H9 (cell line): Measurements from ENCODE around the gene ZBP1. TPM values are rescaled to one million over a fixed set of nuclear protein-coding genes. Genes with fewer than 3 reads are reported as not detected.

ENCODE experiments used
- DNase-seq: peaks from one replicate; pipeline ENCODE4 v3.0.0-alpha.2; 2017
- H2AFZ ChIP-seq: one replicate; pipeline ENCODE4 v1.6.1; 2013; ENCODE audit warnings: mild to moderate bottlenecking, low read length, control low read depth, moderate library complexity
- H2AK5ac ChIP-seq: 2 replicates; pipeline ENCODE4 v1.6.1; 2013; ENCODE audit warnings: low read length, control low read depth, mixed read lengths; ENCODE audit not compliant: insufficient read length
- H2BK120ac ChIP-seq: one replicate; pipeline ENCODE4 v1.6.1; 2013; ENCODE audit warnings: low read depth, mild to moderate bottlenecking, low read length, control low read depth, inconsistent platforms; ENCODE audit not compliant: poor library complexity, severe bottlenecking
- H2BK12ac ChIP-seq: 2 replicates; pipeline ENCODE4 v1.6.1; 2013; ENCODE audit warnings: low read length, control low read depth, mixed read lengths, low read depth; ENCODE audit not compliant: insufficient read length
- H2BK15ac ChIP-seq: 2 replicates; pipeline ENCODE4 v1.6.1; 2013; ENCODE audit warnings: low read depth, low read length, control low read depth
- H2BK20ac ChIP-seq: one replicate; pipeline ENCODE4 v1.6.1; 2013; ENCODE audit warnings: low read depth, mild to moderate bottlenecking, low read length, control low read depth, inconsistent platforms; ENCODE audit not compliant: poor library complexity, severe bottlenecking
- H2BK5ac ChIP-seq: 2 replicates; pipeline ENCODE4 v1.6.1; 2013; ENCODE audit warnings: low read length, control low read depth, mixed read lengths; ENCODE audit not compliant: insufficient read length
- H3K14ac ChIP-seq: 2 replicates; pipeline ENCODE4 v1.6.1; 2013; ENCODE audit warnings: low read length, control low read depth; ENCODE audit not compliant: insufficient read depth
- H3K18ac ChIP-seq: 2 replicates; pipeline ENCODE4 v1.6.1; 2013; ENCODE audit warnings: low read depth, mild to moderate bottlenecking, mixed read lengths, low read length, control low read depth; ENCODE audit not compliant: insufficient read length
- H3K23ac ChIP-seq: 2 replicates; pipeline ENCODE4 v1.6.1; 2013; ENCODE audit warnings: low read length, control low read depth, mixed read lengths, low read depth; ENCODE audit not compliant: insufficient read length
- H3K23me2 ChIP-seq: 2 replicates; pipeline ENCODE4 v1.6.1; 2013; ENCODE audit warnings: low read depth, mild to moderate bottlenecking, mixed read lengths, low read length, control low read depth; ENCODE audit not compliant: insufficient read length, poor library complexity, severe bottlenecking
- H3K27ac ChIP-seq: 2 replicates; pipeline ENCODE4 v1.5.1; 2013; ENCODE audit warnings: low read length, control low read depth, mixed read lengths, low read depth; ENCODE audit not compliant: insufficient read length
- H3K27me3 ChIP-seq: 2 replicates; pipeline ENCODE4 v1.6.1; 2013; ENCODE audit warnings: low read length, control low read depth, inconsistent platforms; ENCODE audit not compliant: insufficient read depth
- H3K4ac ChIP-seq: 2 replicates; pipeline ENCODE4 v1.6.1; 2013; ENCODE audit warnings: low read depth, mild to moderate bottlenecking, control low read depth, inconsistent platforms, low read length, moderate library complexity
- H3K4me1 ChIP-seq: 2 replicates; pipeline ENCODE4 v1.6.1; 2013; ENCODE audit warnings: low read length, control low read depth, inconsistent platforms; ENCODE audit not compliant: insufficient read depth
- H3K4me2 ChIP-seq: 2 replicates; pipeline ENCODE4 v1.6.1; 2013; ENCODE audit warnings: low read length, control low read depth, mixed read lengths; ENCODE audit not compliant: insufficient read length, insufficient read depth
- H3K56ac ChIP-seq: 2 replicates; pipeline ENCODE4 v1.6.1; 2013; ENCODE audit warnings: low read depth, mild to moderate bottlenecking, mixed read lengths, low read length, control low read depth; ENCODE audit not compliant: insufficient read length
- H3K79me1 ChIP-seq: 2 replicates; pipeline ENCODE4 v1.6.1; 2013; ENCODE audit warnings: low read depth, mild to moderate bottlenecking, moderate library complexity, low read length, control low read depth, inconsistent platforms; ENCODE audit not compliant: insufficient read depth, poor library complexity, severe bottlenecking
- H3K79me2 ChIP-seq: 2 replicates; pipeline ENCODE4 v1.6.1; 2013; ENCODE audit warnings: low read length, control low read depth, inconsistent platforms; ENCODE audit not compliant: insufficient read depth
- H3K9ac ChIP-seq: 2 replicates; pipeline ENCODE4 v1.6.1; 2013; ENCODE audit warnings: low read length, control low read depth, mixed read lengths; ENCODE audit not compliant: insufficient read length; ENCODE audit errors: extremely low read depth
- H3K9me3 ChIP-seq: one replicate; pipeline ENCODE4 v1.6.1; 2013; ENCODE audit warnings: low read depth, low read length, inconsistent platforms; ENCODE audit not compliant: control insufficient read depth
- H3T11ph ChIP-seq: one replicate; pipeline ENCODE4 v1.6.1; 2013; ENCODE audit warnings: mild to moderate bottlenecking, low read length, control low read depth, inconsistent platforms
- H4K20me1 ChIP-seq: one replicate; pipeline ENCODE4 v1.6.1; 2013; ENCODE audit not compliant: control insufficient read depth, insufficient read length, insufficient read depth
- H4K5ac ChIP-seq: 2 replicates; pipeline ENCODE4 v1.6.1; 2013; ENCODE audit warnings: low read depth, mild to moderate bottlenecking, mixed read lengths, low read length, control low read depth; ENCODE audit not compliant: insufficient read length
- H4K8ac ChIP-seq: replicated peaks from 2 replicates; pipeline ENCODE4 v1.6.1; 2013; ENCODE audit warnings: low read length, control low read depth, mixed read lengths, low read depth; ENCODE audit not compliant: insufficient read length
- H4K91ac ChIP-seq: 2 replicates; pipeline ENCODE4 v1.6.1; 2013; ENCODE audit warnings: low read depth, mild to moderate bottlenecking, moderate library complexity, mixed read lengths, low read length, control low read depth; ENCODE audit not compliant: insufficient read length
- H3K27ac Mint-ChIP-seq, 3 experiments: 2 replicates in 2 of 3; 3 replicates in 1 of 3; pipeline ENCODE4 v1.8.0; 2020 to 2021; ENCODE audit warnings: mixed read lengths in 3 of 3, mild to moderate bottlenecking in 1 of 3, moderate library complexity in 1 of 3
- H3K27me3 Mint-ChIP-seq: 2 replicates; pipeline ENCODE4 v1.8.0; 2021; ENCODE audit warnings: low read depth, mild to moderate bottlenecking, moderate library complexity, mixed read lengths
- H3K36me3 Mint-ChIP-seq, 3 experiments: 2 replicates in 2 of 3; 3 replicates in 1 of 3; pipeline ENCODE4 v1.8.0; 2020 to 2021; ENCODE audit warnings: low read depth in 3 of 3, mixed read lengths in 3 of 3; ENCODE audit not compliant: insufficient read depth in 1 of 3
- H3K4me1 Mint-ChIP-seq, 2 experiments: 2 replicates each; pipeline ENCODE4 v1.8.0; 2020; ENCODE audit warnings: mixed read lengths in 2 of 2
- H3K4me3 Mint-ChIP-seq, 2 experiments: 2 replicates in 1 of 2; 3 replicates in 1 of 2; pipeline ENCODE4 v1.8.0; 2020 to 2021; ENCODE audit warnings: mild to moderate bottlenecking in 2 of 2, mixed read lengths in 2 of 2, moderate library complexity in 1 of 2
- H3K9me3 Mint-ChIP-seq, 2 experiments: 2 replicates in 1 of 2; 3 replicates in 1 of 2; pipeline ENCODE4 v1.8.0; 2020; ENCODE audit warnings: mild to moderate bottlenecking in 2 of 2, mixed read lengths in 2 of 2, moderate library complexity in 1 of 2
- CTCF ChIP-seq: fragments of 200-600 bp; sonication (generic); conservative IDR thresholded peaks from 3 replicates; pipeline ENCODE4 v1.8.0; 2021; ENCODE audit warnings: antibody characterized with exemption, mild to moderate bottlenecking
- WGBS: extraction: QIAGEN DNeasy Blood & Tissue Kit; methylation state at CpG from one replicate; pipeline ENCODE4 v1.1.7; 2013; ENCODE audit warnings: missing lambda C conversion rate, low lambda C conversion rate, mixed read lengths; ENCODE audit not compliant: insufficient read length; ENCODE audit errors: extremely low coverage; 5-methylcytosine and 5-hydroxymethylcytosine counted together
- total RNA-seq: library from RNA; stranded (reverse); gene quantifications from 2 replicates; pipeline ENCODE4 v1.2.1, GENCODE V29; 2021

Gene ZBP1
- total RNA-seq, 1 experiment from 2014 or later, result not detected

GRCh38 chr20:57648878-57649616, 28.8 kb upstream of the ZBP1 start:
- Histone ChIP-seq H3K23me2 (no peaks in the 10 kb centered on the region), H3K9ac (no peak overlapping the region), H3K56ac (no peak overlapping the region), H2BK12ac (no peak overlapping the region), H4K8ac (no peak overlapping the region), H4K91ac (no peak overlapping the region), H3K79me2 (no peaks in the 10 kb centered on the region), H3K4ac (no peak overlapping the region), H3K4me2 (no peak overlapping the region), H2AK5ac (no peak overlapping the region), H4K5ac (no peak overlapping the region), H2BK5ac (no peak overlapping the region), H3K79me1 (no peaks in the 10 kb centered on the region), H3K18ac (no peak overlapping the region), H2BK15ac (no peak overlapping the region), H3K27ac (no peak overlapping the region), H3K4me1 (0 out of 2 replicates have a peak, but pooled peaks cover 3% of the 10 kb centered on the region), H3K23ac (no peak overlapping the region), H3K9me3 (peaks cover 1% of the 10 kb centered on the region), H3K14ac (no peak overlapping the region), H2AFZ (no peak overlapping the region), H2BK120ac (no peak overlapping the region), H3T11ph (no peak overlapping the region), H3K27me3 (no peaks in the 10 kb centered on the region), H2BK20ac (no peak overlapping the region), H4K20me1 (no peaks in the 10 kb centered on the region)
- H3K36me3 Mint-ChIP-seq, result peaks cover 23 to 54% (median 27%) of the 10 kb centered on the region in 3 experiments
- H3K27ac Mint-ChIP-seq, result peak overlapping the region in 1 of 3 experiments; percentile 48; a peak in 2 of 7 replicates
- no peak for TF ChIP-seq CTCF
- no peak overlapping the region for H3K4me3 Mint-ChIP-seq
- DNase-seq, result no peak
- H3K27me3 Mint-ChIP-seq, result peaks cover 2% of the 10 kb centered on the region
- no CpG with 5 or more reads among the region's 15 CpGs for WGBS
- H3K4me1 Mint-ChIP-seq, result peaks cover 6 to 11% of the 10 kb centered on the region in 2 experiments
- peaks cover 21 to 22% of the 10 kb centered on the region in 2 experiments for H3K9me3 Mint-ChIP-seq
